Measurements from ENCODE around the gene METTL14. TPM values are rescaled to one million over a fixed set of nuclear protein-coding genes. Genes with fewer than 3 reads are reported as not detected.
A peak's percentile ranks its signal among the peaks of the same experiment; 100 is the strongest.
"Not testable (repeated sequence)": the region's sequence is repeated elsewhere in the genome, so short reads cannot be mapped to it uniquely, and the experiment has no call there.

METTL14 gene
- 10 to 100 TPM; 46.1 to 48.3 TPM for total RNA-seq

GRCh38 chr4:118684873-118685811 lies at the start of gene METTL14:
Gene METTL14 (plus strand): TSS chr4:118685392. CDS start chr4:118685535, 143 bp downstream.
- Mint-ChIP-seq H3K4me3 (peak within 1 kb of the TSS; percentile 86), H3K9me3 (no peaks in the 10 kb centered on the region), H3K4me1 (peaks cover 36% of the 10 kb centered on the region), H3K36me3 (ENCODE audit: low read depth) (peaks cover 9% of the 10 kb centered on the region), H3K27ac (peak within 1 kb of the TSS; percentile 87), H3K27me3 (peaks cover 4% of the 10 kb centered on the region)
- peak; percentile 89 for DNase-seq
- POLR2A ChIA-PET, result interaction anchor here (0.5 kb wide), 1 partner anchor 13 kb away, joined by 7 read pairs; no protein-coding TSS in a partner anchor
- CTCF ChIA-PET, result interaction anchor here (0.8 kb wide), 1 partner anchor 9 kb away, joined by 7 read pairs; no protein-coding TSS in a partner anchor

- CTCF ChIA-PET; H3K27ac Mint-ChIP-seq; H3K4me3 Mint-ChIP-seq; POLR2A ChIA-PET; H3K9me3 Mint-ChIP-seq; H3K4me1 Mint-ChIP-seq; H3K27me3 Mint-ChIP-seq; DNase-seq; H3K36me3 Mint-ChIP-seq (ENCODE audit: low read depth): not testable (repeated sequence)
These were observed 49.1 kb upstream of the METTL14 start for GRCh38 chr4:118636126-118636525.

- H3K9me3 Mint-ChIP-seq; POLR2A ChIA-PET; H3K36me3 Mint-ChIP-seq (ENCODE audit: low read depth); CTCF ChIA-PET; H3K4me1 Mint-ChIP-seq; H3K27me3 Mint-ChIP-seq; H3K4me3 Mint-ChIP-seq; H3K27ac Mint-ChIP-seq: not testable (repeated sequence)
- DNase-seq, result peak; percentile 36
These were observed 20.5 kb upstream of the METTL14 start for GRCh38 chr4:118664665-118665064.

GRCh38 chr4:118669220-118669619 lies 16.0 kb upstream of the METTL14 start:
- H3K4me3 Mint-ChIP-seq; H3K9me3 Mint-ChIP-seq; H3K27ac Mint-ChIP-seq; H3K36me3 Mint-ChIP-seq (ENCODE audit: low read depth); H3K4me1 Mint-ChIP-seq; CTCF ChIA-PET; POLR2A ChIA-PET; H3K27me3 Mint-ChIP-seq: not testable (repeated sequence)
- DNase-seq, result peak; percentile 66

GRCh38 chr4:118670968-118671367 lies 14.2 kb upstream of the METTL14 start:
- H3K4me3 Mint-ChIP-seq; H3K9me3 Mint-ChIP-seq; POLR2A ChIA-PET; H3K27ac Mint-ChIP-seq; H3K4me1 Mint-ChIP-seq; H3K36me3 Mint-ChIP-seq (ENCODE audit: low read depth); H3K27me3 Mint-ChIP-seq; CTCF ChIA-PET; DNase-seq: not testable (repeated sequence)

- H3K36me3 Mint-ChIP-seq (ENCODE audit: low read depth), result no peaks in the 10 kb centered on the region
- no peaks in the 10 kb centered on the region for H3K9me3 Mint-ChIP-seq
- POLR2A ChIA-PET, result no interaction called here
- no peak for DNase-seq
- no peak overlapping the region for H3K27ac Mint-ChIP-seq
- no peaks in the 10 kb centered on the region for H3K4me1 Mint-ChIP-seq
- no peaks in the 10 kb centered on the region for H3K27me3 Mint-ChIP-seq
- no peak overlapping the region for H3K4me3 Mint-ChIP-seq
- CTCF ChIA-PET, result interaction anchor here (0.5 kb wide), 1 partner anchor 1806 kb away, joined by 3 read pairs; no protein-coding TSS in a partner anchor
These were observed 9.1 kb upstream of the METTL14 start for GRCh38 chr4:118676128-118676527.

GRCh38 chr4:118680808-118681207 lies 4.4 kb upstream of the METTL14 start:
- Mint-ChIP-seq H3K4me3 (no peak overlapping the region), H3K36me3 (ENCODE audit: low read depth) (no peaks in the 10 kb centered on the region), H3K9me3 (no peaks in the 10 kb centered on the region), H3K4me1 (peaks cover 18% of the 10 kb centered on the region), H3K27me3 (peaks cover 4% of the 10 kb centered on the region), H3K27ac (no peak overlapping the region)
- CTCF ChIA-PET, result no interaction called here
- POLR2A ChIA-PET, result no interaction called here
- no peak for DNase-seq

- CTCF ChIA-PET, result no interaction called here
- Mint-ChIP-seq H3K4me1 (peaks cover 36% of the 10 kb centered on the region), H3K36me3 (ENCODE audit: low read depth) (peaks cover 5% of the 10 kb centered on the region), H3K27me3 (peaks cover 4% of the 10 kb centered on the region), H3K9me3 (no peaks in the 10 kb centered on the region), H3K27ac (no peak overlapping the region), H3K4me3 (no peak overlapping the region)
- no peak for DNase-seq
- POLR2A ChIA-PET, result no interaction called here
These were observed 2.3 kb upstream of the METTL14 start for GRCh38 chr4:118682928-118683327.

GRCh38 chr4:118683513-118683912 lies 1.7 kb upstream of the METTL14 start:
- ChIA-PET POLR2A (interaction anchor here (0.5 kb wide), 1 partner anchor 140 kb away, joined by 6 read pairs; no protein-coding TSS in a partner anchor), CTCF (no interaction called here)
- Mint-ChIP-seq H3K4me3 (no peak overlapping the region), H3K27me3 (peaks cover 4% of the 10 kb centered on the region), H3K9me3 (no peaks in the 10 kb centered on the region), H3K27ac (no peak overlapping the region), H3K4me1 (peaks cover 36% of the 10 kb centered on the region), H3K36me3 (ENCODE audit: low read depth) (peaks cover 5% of the 10 kb centered on the region)
- no peak for DNase-seq

- no peak overlapping the region for H3K4me3 Mint-ChIP-seq
- peaks cover 44% of the 10 kb centered on the region for H3K36me3 Mint-ChIP-seq (ENCODE audit: low read depth)
- no peaks in the 10 kb centered on the region for H3K9me3 Mint-ChIP-seq
- H3K27me3 Mint-ChIP-seq, result no peaks in the 10 kb centered on the region
- ChIA-PET POLR2A (no interaction called here), CTCF (no interaction called here)
- H3K4me1 Mint-ChIP-seq, result no peaks in the 10 kb centered on the region
- no peak overlapping the region for H3K27ac Mint-ChIP-seq
- no peak for DNase-seq
These were observed 17.9 kb downstream of the METTL14 start for GRCh38 chr4:118703118-118703517.

GRCh38 chr4:118711052-118711451 lies 25.9 kb downstream of the METTL14 start:
- no peak for DNase-seq
- Mint-ChIP-seq H3K4me1 (peaks cover 8% of the 10 kb centered on the region), H3K27me3 (no peaks in the 10 kb centered on the region), H3K9me3 (no peaks in the 10 kb centered on the region), H3K36me3 (ENCODE audit: low read depth) (peaks cover 42% of the 10 kb centered on the region), H3K4me3 (no peak overlapping the region), H3K27ac (no peak overlapping the region)
- ChIA-PET CTCF (no interaction called here), POLR2A (no interaction called here)

- H3K36me3 Mint-ChIP-seq (ENCODE audit: low read depth), result peaks cover 31% of the 10 kb centered on the region
- no peak overlapping the region for H3K27ac Mint-ChIP-seq
- H3K27me3 Mint-ChIP-seq, result no peaks in the 10 kb centered on the region
- no peak for DNase-seq
- peaks cover 8% of the 10 kb centered on the region for H3K4me1 Mint-ChIP-seq
- ChIA-PET CTCF (no interaction called here), POLR2A (no interaction called here)
- no peak overlapping the region for H3K4me3 Mint-ChIP-seq
- no peaks in the 10 kb centered on the region for H3K9me3 Mint-ChIP-seq
These were observed 27.7 kb downstream of the METTL14 start for GRCh38 chr4:118712872-118713271.

GRCh38 chr4:118714682-118715081 lies 29.5 kb downstream of the METTL14 start:
- no peak overlapping the region for H3K27ac Mint-ChIP-seq
- H3K27me3 Mint-ChIP-seq, result no peaks in the 10 kb centered on the region
- POLR2A ChIA-PET, result no interaction called here
- H3K4me3 Mint-ChIP-seq, result no peak overlapping the region
- H3K36me3 Mint-ChIP-seq (ENCODE audit: low read depth), result peaks cover 26% of the 10 kb centered on the region
- no peak for DNase-seq
- H3K4me1 Mint-ChIP-seq, result peaks cover 8% of the 10 kb centered on the region
- H3K9me3 Mint-ChIP-seq, result no peaks in the 10 kb centered on the region
- CTCF ChIA-PET, result no interaction called here

- Mint-ChIP-seq H3K9me3 (no peaks in the 10 kb centered on the region), H3K27me3 (no peaks in the 10 kb centered on the region), H3K27ac (no peak overlapping the region), H3K36me3 (ENCODE audit: low read depth) (peaks cover 14% of the 10 kb centered on the region), H3K4me3 (no peak overlapping the region), H3K4me1 (peaks cover 8% of the 10 kb centered on the region)
- no peak for DNase-seq
- CTCF ChIA-PET, result no interaction called here
- POLR2A ChIA-PET, result no interaction called here
These were observed 31.1 kb downstream of the METTL14 start for GRCh38 chr4:118716304-118716703.

Data from activated CD4-positive, alpha-beta T cell treated with anti-CD3 and anti-CD28 coated beads, Interleukin-2, amount 10 ng/mL, durations not matched to agents 7 days and 5 days (primary cell).